ENCODE results near the gene ZNF358. TPM values are rescaled to one million over a fixed set of nuclear protein-coding genes. Genes with fewer than 3 reads are reported as not detected.

The ZNF358 gene
- total RNA-seq, 4 donors from 2014 or later: 95.4 to 168 (median 137) TPM

- H3K4me1 ChIP-seq: peaks cover 5 to 15% (median 13%) of the 10 kb centered on the region in 4 donors
- H3K4me3 ChIP-seq: no peak overlapping the region
- H3K36me3 ChIP-seq: peaks cover 21 to 74% (median 50%) of the 10 kb centered on the region in 4 donors
- H3K9me3 ChIP-seq: no peaks in the 10 kb centered on the region
- TF ChIP-seq POLR2A (IDR thresholded peaks at IDR 0.05; ENCODE audit: low read depth): no peak
- TF ChIP-seq EP300 (IDR thresholded peaks at IDR 0.05): no peak
- no peak for TF ChIP-seq POLR2AphosphoS5 (IDR thresholded peaks at IDR 0.05)
- no peak for TF ChIP-seq CTCF (IDR thresholded peaks at IDR 0.05)
- H3K27ac ChIP-seq (replicated peaks in 1 of 4): no peak overlapping the region
- no peak for DNase-seq (ENCODE audit: extremely low spot score)
- H3K27me3 ChIP-seq: no peaks in the 10 kb centered on the region
- intact Hi-C loops (cut with DNase I): no loop called here
- 92% methylated on average over 36 of the region's 36 CpGs for WGBS
Measured at GRCh38 chr19:7549429-7550148, 33.7 kb downstream of the ZNF358 start.

GRCh38 chr19:7550169-7550770, 34.4 kb downstream of the ZNF358 start:
- 90% methylated on average over 32 of the region's 41 CpGs for WGBS
- Histone ChIP-seq H3K9me3 (no peaks in the 10 kb centered on the region), H3K4me1 (peaks cover 5 to 15% (median 13%) of the 10 kb centered on the region in 4 donors), H3K27me3 (no peaks in the 10 kb centered on the region), H3K4me3 (no peak overlapping the region), H3K27ac (replicated peaks in 1 of 4) (peak overlapping the region in 1 of 4 donors; percentile 44), H3K36me3 (peaks cover 27 to 74% (median 51%) of the 10 kb centered on the region in 4 donors)
- intact Hi-C loops (cut with DNase I): no loop called here
- TF ChIP-seq EP300 (IDR thresholded peaks at IDR 0.05) (no peak), POLR2A (IDR thresholded peaks at IDR 0.05; ENCODE audit: low read depth) (no peak), POLR2AphosphoS5 (IDR thresholded peaks at IDR 0.05) (no peak), CTCF (IDR thresholded peaks at IDR 0.05) (no peak)
- no peak for DNase-seq (ENCODE audit: extremely low spot score)

- peaks cover 35 to 74% (median 54%) of the 10 kb centered on the region in 4 donors for H3K36me3 ChIP-seq
- DNase-seq (ENCODE audit: extremely low spot score): no peak
Measured at GRCh38 chr19:7550987-7551761, 35.3 kb downstream of the ZNF358 start.

GRCh38 chr19:7552781-7553180, 36.9 kb downstream of the ZNF358 start:
- Histone ChIP-seq H3K36me3 (peaks cover 49 to 77% (median 69%) of the 10 kb centered on the region in 4 donors), H3K27ac (replicated peaks in 1 of 4) (no peak overlapping the region), H3K27me3 (no peaks in the 10 kb centered on the region), H3K9me3 (no peaks in the 10 kb centered on the region), H3K4me1 (peaks cover 5 to 15% (median 13%) of the 10 kb centered on the region in 4 donors), H3K4me3 (no peak overlapping the region)
- intact Hi-C loops (cut with DNase I): no loop called here
- no peak for TF ChIP-seq CTCF (IDR thresholded peaks at IDR 0.05)
- no peak for TF ChIP-seq EP300 (IDR thresholded peaks at IDR 0.05)
- no peak for TF ChIP-seq POLR2AphosphoS5 (IDR thresholded peaks at IDR 0.05)
- TF ChIP-seq POLR2A (IDR thresholded peaks at IDR 0.05; ENCODE audit: low read depth): no peak
- no peak for DNase-seq (ENCODE audit: extremely low spot score)
- 87% methylated on average over 2 of the region's 2 CpGs for WGBS

More at GRCh38 chr19:7550987-7551761, 35.3 kb downstream of the ZNF358 start:
- H3K27ac ChIP-seq (replicated peaks in 1 of 4): peak overlapping the region; percentile 18 to 65 (median 48)
- intact Hi-C loops (cut with DNase I): no loop called here
- peaks cover 5 to 15% (median 13%) of the 10 kb centered on the region in 4 donors for H3K4me1 ChIP-seq
- no peaks in the 10 kb centered on the region for H3K9me3 ChIP-seq
- peak overlapping the region; percentile 27 to 46 (median 36) for H3K4me3 ChIP-seq
- TF ChIP-seq EP300 (IDR thresholded peaks at IDR 0.05) (no peak), POLR2A (IDR thresholded peaks at IDR 0.05; ENCODE audit: low read depth) (no peak), CTCF (IDR thresholded peaks at IDR 0.05) (peak in 1 of 3 experiments; percentile 8), POLR2AphosphoS5 (IDR thresholded peaks at IDR 0.05) (peak; percentile 20 to 77)
- WGBS: 20% methylated on average over 20 of the region's 51 CpGs
- H3K27me3 ChIP-seq: no peaks in the 10 kb centered on the region

All from esophagus muscularis mucosa (tissue), 4 donors.